Measurements from ENCODE around the gene VTCN1.

DNA sequence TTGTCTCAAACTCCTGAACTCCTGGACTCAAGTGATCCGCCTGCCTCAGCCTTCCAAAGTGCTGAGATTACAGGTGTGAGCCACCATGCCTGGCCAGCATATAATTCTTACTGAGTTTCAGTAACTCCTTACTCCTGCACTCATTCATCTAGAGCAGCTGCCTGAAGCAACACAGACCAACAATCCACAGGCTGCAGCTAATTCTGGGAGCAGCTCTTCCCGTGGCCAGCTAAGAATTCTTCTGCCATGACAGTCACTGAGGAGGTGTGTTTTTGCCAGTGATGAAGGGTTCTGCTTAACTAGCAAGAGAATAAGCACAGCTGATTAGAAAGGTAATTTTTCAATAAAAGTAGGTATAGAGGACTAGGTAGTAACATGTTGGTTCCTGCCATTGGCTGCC, 5.4 kb downstream of the VTCN1 start:
- TF ChIP-seq NR1H2 (CRISPR knock-in tag; IDR thresholded peaks at IDR 0.05): no peak
- no peak for TF ChIP-seq SP1 (CRISPR knock-in tag; conservative IDR thresholded peaks at IDR 0.05)
- TF ChIP-seq, protein P1, sequence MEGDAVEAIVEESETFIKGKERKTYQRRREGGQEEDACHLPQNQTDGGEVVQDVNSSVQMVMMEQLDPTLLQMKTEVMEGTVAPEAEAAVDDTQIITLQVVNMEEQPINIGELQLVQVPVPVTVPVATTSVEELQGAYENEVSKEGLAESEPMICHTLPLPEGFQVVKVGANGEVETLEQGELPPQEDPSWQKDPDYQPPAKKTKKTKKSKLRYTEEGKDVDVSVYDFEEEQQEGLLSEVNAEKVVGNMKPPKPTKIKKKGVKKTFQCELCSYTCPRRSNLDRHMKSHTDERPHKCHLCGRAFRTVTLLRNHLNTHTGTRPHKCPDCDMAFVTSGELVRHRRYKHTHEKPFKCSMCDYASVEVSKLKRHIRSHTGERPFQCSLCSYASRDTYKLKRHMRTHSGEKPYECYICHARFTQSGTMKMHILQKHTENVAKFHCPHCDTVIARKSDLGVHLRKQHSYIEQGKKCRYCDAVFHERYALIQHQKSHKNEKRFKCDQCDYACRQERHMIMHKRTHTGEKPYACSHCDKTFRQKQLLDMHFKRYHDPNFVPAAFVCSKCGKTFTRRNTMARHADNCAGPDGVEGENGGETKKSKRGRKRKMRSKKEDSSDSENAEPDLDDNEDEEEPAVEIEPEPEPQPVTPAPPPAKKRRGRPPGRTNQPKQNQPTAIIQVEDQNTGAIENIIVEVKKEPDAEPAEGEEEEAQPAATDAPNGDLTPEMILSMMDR (IDR thresholded peaks at IDR 0.05): no peak
- TF ChIP-seq, protein P2, sequence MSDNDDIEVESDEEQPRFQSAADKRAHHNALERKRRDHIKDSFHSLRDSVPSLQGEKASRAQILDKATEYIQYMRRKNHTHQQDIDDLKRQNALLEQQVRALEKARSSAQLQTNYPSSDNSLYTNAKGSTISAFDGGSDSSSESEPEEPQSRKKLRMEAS (CRISPR knock-in tag; IDR thresholded peaks at IDR 0.05): no peak
- TF ChIP-seq, protein P3, sequence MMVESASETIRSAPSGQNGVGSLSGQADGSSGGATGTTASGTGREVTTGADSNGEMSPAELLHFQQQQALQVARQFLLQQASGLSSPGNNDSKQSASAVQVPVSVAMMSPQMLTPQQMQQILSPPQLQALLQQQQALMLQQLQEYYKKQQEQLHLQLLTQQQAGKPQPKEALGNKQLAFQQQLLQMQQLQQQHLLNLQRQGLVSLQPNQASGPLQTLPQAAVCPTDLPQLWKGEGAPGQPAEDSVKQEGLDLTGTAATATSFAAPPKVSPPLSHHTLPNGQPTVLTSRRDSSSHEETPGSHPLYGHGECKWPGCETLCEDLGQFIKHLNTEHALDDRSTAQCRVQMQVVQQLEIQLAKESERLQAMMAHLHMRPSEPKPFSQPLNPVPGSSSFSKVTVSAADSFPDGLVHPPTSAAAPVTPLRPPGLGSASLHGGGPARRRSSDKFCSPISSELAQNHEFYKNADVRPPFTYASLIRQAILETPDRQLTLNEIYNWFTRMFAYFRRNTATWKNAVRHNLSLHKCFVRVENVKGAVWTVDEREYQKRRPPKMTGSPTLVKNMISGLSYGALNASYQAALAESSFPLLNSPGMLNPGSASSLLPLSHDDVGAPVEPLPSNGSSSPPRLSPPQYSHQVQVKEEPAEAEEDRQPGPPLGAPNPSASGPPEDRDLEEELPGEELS (CRISPR knock-in tag; IDR thresholded peaks at IDR 0.05): no peak
- no peak for TF ChIP-seq ZNF232 (CRISPR knock-in tag; IDR thresholded peaks at IDR 0.05)
- no peak for TF ChIP-seq FOXJ3 (CRISPR knock-in tag; IDR thresholded peaks at IDR 0.05; ENCODE audit: borderline replicate concordance)
- TF ChIP-seq JAZF1 (CRISPR knock-in tag; IDR thresholded peaks at IDR 0.05): no peak
- TF ChIP-seq, protein P4, sequence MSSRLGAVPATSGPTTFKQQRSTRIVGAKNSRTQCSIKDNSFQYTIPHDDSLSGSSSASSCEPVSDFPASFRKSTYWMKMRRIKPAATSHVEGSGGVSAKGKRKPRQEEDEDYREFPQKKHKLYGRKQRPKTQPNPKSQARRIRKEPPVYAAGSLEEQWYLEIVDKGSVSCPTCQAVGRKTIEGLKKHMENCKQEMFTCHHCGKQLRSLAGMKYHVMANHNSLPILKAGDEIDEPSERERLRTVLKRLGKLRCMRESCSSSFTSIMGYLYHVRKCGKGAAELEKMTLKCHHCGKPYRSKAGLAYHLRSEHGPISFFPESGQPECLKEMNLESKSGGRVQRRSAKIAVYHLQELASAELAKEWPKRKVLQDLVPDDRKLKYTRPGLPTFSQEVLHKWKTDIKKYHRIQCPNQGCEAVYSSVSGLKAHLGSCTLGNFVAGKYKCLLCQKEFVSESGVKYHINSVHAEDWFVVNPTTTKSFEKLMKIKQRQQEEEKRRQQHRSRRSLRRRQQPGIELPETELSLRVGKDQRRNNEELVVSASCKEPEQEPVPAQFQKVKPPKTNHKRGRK (CRISPR knock-in tag; IDR thresholded peaks at IDR 0.05; ENCODE audit: borderline replicate concordance): no peak
- TF ChIP-seq, protein P5, sequence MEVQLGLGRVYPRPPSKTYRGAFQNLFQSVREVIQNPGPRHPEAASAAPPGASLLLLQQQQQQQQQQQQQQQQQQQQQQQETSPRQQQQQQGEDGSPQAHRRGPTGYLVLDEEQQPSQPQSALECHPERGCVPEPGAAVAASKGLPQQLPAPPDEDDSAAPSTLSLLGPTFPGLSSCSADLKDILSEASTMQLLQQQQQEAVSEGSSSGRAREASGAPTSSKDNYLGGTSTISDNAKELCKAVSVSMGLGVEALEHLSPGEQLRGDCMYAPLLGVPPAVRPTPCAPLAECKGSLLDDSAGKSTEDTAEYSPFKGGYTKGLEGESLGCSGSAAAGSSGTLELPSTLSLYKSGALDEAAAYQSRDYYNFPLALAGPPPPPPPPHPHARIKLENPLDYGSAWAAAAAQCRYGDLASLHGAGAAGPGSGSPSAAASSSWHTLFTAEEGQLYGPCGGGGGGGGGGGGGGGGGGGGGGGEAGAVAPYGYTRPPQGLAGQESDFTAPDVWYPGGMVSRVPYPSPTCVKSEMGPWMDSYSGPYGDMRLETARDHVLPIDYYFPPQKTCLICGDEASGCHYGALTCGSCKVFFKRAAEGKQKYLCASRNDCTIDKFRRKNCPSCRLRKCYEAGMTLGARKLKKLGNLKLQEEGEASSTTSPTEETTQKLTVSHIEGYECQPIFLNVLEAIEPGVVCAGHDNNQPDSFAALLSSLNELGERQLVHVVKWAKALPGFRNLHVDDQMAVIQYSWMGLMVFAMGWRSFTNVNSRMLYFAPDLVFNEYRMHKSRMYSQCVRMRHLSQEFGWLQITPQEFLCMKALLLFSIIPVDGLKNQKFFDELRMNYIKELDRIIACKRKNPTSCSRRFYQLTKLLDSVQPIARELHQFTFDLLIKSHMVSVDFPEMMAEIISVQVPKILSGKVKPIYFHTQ (CRISPR knock-in tag; IDR thresholded peaks at IDR 0.05): no peak
- TF ChIP-seq, protein P6, sequence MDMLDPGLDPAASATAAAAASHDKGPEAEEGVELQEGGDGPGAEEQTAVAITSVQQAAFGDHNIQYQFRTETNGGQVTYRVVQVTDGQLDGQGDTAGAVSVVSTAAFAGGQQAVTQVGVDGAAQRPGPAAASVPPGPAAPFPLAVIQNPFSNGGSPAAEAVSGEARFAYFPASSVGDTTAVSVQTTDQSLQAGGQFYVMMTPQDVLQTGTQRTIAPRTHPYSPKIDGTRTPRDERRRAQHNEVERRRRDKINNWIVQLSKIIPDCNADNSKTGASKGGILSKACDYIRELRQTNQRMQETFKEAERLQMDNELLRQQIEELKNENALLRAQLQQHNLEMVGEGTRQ (CRISPR knock-in tag; IDR thresholded peaks at IDR 0.05): no peak
- TF ChIP-seq, protein P7, sequence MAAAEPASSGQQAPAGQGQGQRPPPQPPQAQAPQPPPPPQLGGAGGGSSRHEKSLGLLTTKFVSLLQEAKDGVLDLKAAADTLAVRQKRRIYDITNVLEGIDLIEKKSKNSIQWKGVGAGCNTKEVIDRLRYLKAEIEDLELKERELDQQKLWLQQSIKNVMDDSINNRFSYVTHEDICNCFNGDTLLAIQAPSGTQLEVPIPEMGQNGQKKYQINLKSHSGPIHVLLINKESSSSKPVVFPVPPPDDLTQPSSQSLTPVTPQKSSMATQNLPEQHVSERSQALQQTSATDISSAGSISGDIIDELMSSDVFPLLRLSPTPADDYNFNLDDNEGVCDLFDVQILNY (CRISPR knock-in tag; IDR thresholded peaks at IDR 0.05): no peak
- no peak for TF ChIP-seq JUN (CRISPR knock-in tag; IDR thresholded peaks at IDR 0.05)
- no peak for TF ChIP-seq TCF7 (CRISPR knock-in tag; IDR thresholded peaks at IDR 0.05; ENCODE audit: low read depth)

All from WTC11 (cell line).